Measurements from ENCODE around the gene HPCAL4.

DNA sequence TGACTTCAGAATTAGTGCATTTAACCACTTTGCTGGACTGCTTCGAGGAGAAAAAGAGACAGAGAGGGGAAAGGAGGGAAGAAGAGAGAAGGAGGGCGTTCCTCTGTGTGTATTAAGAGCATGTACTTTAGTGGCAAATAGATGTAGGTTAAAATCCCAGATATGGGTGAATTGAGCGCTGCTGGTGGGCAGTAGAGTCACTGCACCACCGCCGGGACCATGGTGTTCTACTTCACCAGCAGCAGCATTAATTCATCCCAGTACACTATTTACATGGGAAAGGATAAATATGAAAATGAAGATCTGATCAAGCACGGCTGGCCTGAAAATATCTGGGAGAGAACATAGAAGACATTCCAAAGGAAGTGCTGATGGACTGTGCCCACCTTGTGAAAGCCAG lies 26.6 kb upstream of the HPCAL4 start:
- TF ChIP-seq, protein P1, sequence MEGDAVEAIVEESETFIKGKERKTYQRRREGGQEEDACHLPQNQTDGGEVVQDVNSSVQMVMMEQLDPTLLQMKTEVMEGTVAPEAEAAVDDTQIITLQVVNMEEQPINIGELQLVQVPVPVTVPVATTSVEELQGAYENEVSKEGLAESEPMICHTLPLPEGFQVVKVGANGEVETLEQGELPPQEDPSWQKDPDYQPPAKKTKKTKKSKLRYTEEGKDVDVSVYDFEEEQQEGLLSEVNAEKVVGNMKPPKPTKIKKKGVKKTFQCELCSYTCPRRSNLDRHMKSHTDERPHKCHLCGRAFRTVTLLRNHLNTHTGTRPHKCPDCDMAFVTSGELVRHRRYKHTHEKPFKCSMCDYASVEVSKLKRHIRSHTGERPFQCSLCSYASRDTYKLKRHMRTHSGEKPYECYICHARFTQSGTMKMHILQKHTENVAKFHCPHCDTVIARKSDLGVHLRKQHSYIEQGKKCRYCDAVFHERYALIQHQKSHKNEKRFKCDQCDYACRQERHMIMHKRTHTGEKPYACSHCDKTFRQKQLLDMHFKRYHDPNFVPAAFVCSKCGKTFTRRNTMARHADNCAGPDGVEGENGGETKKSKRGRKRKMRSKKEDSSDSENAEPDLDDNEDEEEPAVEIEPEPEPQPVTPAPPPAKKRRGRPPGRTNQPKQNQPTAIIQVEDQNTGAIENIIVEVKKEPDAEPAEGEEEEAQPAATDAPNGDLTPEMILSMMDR (IDR thresholded peaks at IDR 0.05), result no peak
- no peak for TF ChIP-seq POLR2A (IDR thresholded peaks at IDR 0.05)
